ENCODE data around the gene CAAP1.
"Not testable (repeated sequence)": the region's sequence is repeated elsewhere in the genome, so short reads cannot be mapped to it uniquely, and the experiment has no call there.

Gene CAAP1

GRCh38 chr9:26833792-26834191 is 58.8 kb downstream of the CAAP1 start:
- no peak for DNase-seq (ENCODE audit: low spot score)

- not testable (repeated sequence) for DNase-seq (ENCODE audit: low spot score)
Measured at GRCh38 chr9:26828391-26828955, 64.1 kb downstream of the CAAP1 start.

GRCh38 chr9:26814799-26815198 is 77.8 kb downstream of the CAAP1 start:
- DNase-seq (ENCODE audit: low spot score): no peak

- no peak for DNase-seq (ENCODE audit: low spot score)
Measured at GRCh38 chr9:26813247-26813646, 79.4 kb downstream of the CAAP1 start.

- no peak for DNase-seq (ENCODE audit: low spot score)
Measured at GRCh38 chr9:26812217-26812616, 80.4 kb downstream of the CAAP1 start.

GRCh38 chr9:26811106-26811505 is 81.5 kb downstream of the CAAP1 start:
- no peak for DNase-seq (ENCODE audit: low spot score)

- DNase-seq (ENCODE audit: low spot score): no peak
Measured at GRCh38 chr9:26809795-26810194, 82.8 kb downstream of the CAAP1 start.

- DNase-seq (ENCODE audit: low spot score): no peak
Measured at GRCh38 chr9:26807161-26807560, 85.4 kb downstream of the CAAP1 start.

GRCh38 chr9:26802921-26803320 is 89.7 kb downstream of the CAAP1 start:
- no peak for DNase-seq (ENCODE audit: low spot score)

GRCh38 chr9:26801772-26802171 is 90.8 kb downstream of the CAAP1 start:
- no peak for DNase-seq (ENCODE audit: low spot score)

- no peak for DNase-seq (ENCODE audit: low spot score)
Measured at GRCh38 chr9:26800322-26800721, 92.3 kb downstream of the CAAP1 start.

GRCh38 chr9:26791274-26791673 is 101.3 kb downstream of the CAAP1 start:
- DNase-seq (ENCODE audit: low spot score): no peak
